Cardiac muscle cell (in vitro differentiated cells and primary cell): ENCODE results near the gene GABBR2. TPM values are rescaled to one million over a fixed set of nuclear protein-coding genes. Genes with fewer than 3 reads are reported as not detected.

ENCODE experiments used
- DNase-seq, 2 donors: peaks; one replicate each; pipeline versions ENCODE4 v3.0.0 to v3.0.0-alpha.2; 2010 to 2017; ENCODE audit warnings: low read depth in 1 of 2, low spot score in 1 of 2
- H3K27ac ChIP-seq: fragments of 200-600 bp; sonication (generic); 2 replicates; pipeline ENCODE4 v1.5.1; 2016
- H3K27me3 ChIP-seq: fragments of 200-600 bp; sonication (generic); 2 replicates; pipeline ENCODE4 v1.6.0; 2016; ENCODE audit warnings: control low read depth
- H3K36me3 ChIP-seq: fragments of 200-600 bp; sonication (generic); 2 replicates; pipeline ENCODE4 v1.5.1; 2016; ENCODE audit warnings: control low read depth
- H3K4me1 ChIP-seq: fragments of 200-600 bp; sonication (generic); 2 replicates; pipeline ENCODE4 v1.8.1; 2017; ENCODE audit warnings: low read depth, mild to moderate bottlenecking, mixed run types
- H3K4me3 ChIP-seq: fragments of 200-600 bp; sonication (generic); 2 replicates; pipeline ENCODE4 v1.5.1; 2016; ENCODE audit warnings: mild to moderate bottlenecking
- H3K9me3 ChIP-seq: fragments of 200-600 bp; sonication (generic); 2 replicates; pipeline ENCODE4 v1.5.1; 2017; ENCODE audit warnings: low read depth, mild to moderate bottlenecking, control low read depth
- polyA plus RNA-seq: library from polyadenylated mRNA; unstranded; fragments of >200 nt; fragmentation: Nextera tagmentation; extraction: Ambion mirVana; gene quantifications from 2 replicates; pipeline ENCODE4 v1.2.1, GENCODE V29; 2016
- total RNA-seq: library from RNA; depleted of rRNA; stranded (reverse); fragments of >200 nt; gene quantifications from 2 replicates; pipeline ENCODE4 v1.2.3, GENCODE V29; 2016
- TF ChIP-seq, protein P1 (sequence below): IDR thresholded peaks from 2 replicates; pipeline ENCODE4 v1.5.1; 2012; ENCODE audit warnings: low read depth, mild to moderate bottlenecking, low read length

GABBR2 gene
- total and polyA plus RNA-seq, 2 experiments from 2014 or later, result 0.06 TPM; not detected in 1

DNA sequence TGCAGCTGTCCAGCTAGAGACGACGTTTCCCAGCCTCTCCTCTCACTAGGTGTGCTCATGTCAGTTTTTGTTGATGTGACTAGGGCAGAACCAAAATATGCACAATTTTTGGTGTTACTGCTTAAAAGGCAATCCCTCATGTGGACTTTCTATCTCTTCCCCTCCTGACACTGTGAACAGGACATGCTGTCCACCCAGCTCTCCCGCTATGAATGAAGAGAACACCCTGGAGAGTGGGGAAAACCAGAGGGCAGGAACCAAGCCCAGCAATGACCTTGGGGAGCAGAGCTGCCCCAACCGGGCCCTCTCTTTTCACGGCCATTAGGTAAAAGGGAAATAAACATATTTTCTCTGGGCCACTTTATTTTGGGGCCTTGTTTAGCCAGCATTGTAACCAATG is 406.6 kb downstream of the GABBR2 start:
- Histone ChIP-seq H3K4me1 (peaks cover 3% of the 10 kb centered on the region), H3K36me3 (no peaks in the 10 kb centered on the region), H3K27ac (no peak overlapping the region), H3K9me3 (no peaks in the 10 kb centered on the region), H3K27me3 (no peaks in the 10 kb centered on the region), H3K4me3 (no peak overlapping the region)
- no peak for DNase-seq
- TF ChIP-seq, protein P1, sequence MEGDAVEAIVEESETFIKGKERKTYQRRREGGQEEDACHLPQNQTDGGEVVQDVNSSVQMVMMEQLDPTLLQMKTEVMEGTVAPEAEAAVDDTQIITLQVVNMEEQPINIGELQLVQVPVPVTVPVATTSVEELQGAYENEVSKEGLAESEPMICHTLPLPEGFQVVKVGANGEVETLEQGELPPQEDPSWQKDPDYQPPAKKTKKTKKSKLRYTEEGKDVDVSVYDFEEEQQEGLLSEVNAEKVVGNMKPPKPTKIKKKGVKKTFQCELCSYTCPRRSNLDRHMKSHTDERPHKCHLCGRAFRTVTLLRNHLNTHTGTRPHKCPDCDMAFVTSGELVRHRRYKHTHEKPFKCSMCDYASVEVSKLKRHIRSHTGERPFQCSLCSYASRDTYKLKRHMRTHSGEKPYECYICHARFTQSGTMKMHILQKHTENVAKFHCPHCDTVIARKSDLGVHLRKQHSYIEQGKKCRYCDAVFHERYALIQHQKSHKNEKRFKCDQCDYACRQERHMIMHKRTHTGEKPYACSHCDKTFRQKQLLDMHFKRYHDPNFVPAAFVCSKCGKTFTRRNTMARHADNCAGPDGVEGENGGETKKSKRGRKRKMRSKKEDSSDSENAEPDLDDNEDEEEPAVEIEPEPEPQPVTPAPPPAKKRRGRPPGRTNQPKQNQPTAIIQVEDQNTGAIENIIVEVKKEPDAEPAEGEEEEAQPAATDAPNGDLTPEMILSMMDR, result no peak

DNA sequence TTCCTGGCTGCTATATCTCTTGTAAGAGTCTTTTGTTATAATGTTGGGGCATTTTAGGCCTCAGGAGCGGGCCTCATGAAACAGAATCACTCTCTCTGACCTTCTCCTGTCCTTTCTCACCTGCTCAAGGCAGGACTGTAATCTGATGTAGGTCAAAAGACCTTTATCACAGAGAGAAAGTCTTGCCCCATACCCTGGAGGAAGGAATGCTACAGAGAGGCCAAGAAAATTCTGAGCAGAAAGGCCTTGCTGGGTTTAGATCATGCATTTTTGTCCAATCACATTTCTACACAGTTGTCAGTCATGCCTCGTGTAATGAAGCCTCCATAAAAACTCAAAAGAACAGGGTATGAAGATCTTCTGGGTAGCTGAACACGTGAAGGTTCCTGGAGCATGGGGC is 408.1 kb downstream of the GABBR2 start:
- no peak overlapping the region for H3K27ac ChIP-seq
- no peak overlapping the region for H3K4me3 ChIP-seq
- no peak for DNase-seq
- H3K36me3 ChIP-seq, result no peaks in the 10 kb centered on the region
- no peaks in the 10 kb centered on the region for H3K9me3 ChIP-seq
- no peaks in the 10 kb centered on the region for H3K27me3 ChIP-seq
- peaks cover 3% of the 10 kb centered on the region for H3K4me1 ChIP-seq
- TF ChIP-seq, protein P1, result no peak

DNA sequence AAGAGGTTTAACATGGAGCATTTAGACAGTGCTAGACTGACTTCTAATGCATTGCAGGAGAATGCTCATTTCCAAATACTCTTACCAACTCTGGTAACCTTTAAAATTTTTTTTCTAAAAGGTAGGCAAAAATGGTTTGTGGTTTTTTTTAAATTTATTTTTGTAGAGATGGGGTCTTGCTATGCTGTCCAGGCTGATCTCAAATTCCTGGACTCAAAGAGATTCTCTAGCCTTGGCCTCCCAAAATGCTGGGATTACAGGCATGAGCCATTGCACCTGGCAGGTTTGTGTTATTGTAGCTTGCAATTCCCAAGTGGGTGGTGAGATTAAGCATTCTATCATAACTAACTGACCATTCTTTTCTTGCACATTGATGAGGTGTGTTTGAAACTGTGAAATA is 410.3 kb downstream of the GABBR2 start:
- TF ChIP-seq, protein P1, result no peak
- DNase-seq, result no peak
- no peak overlapping the region for H3K4me3 ChIP-seq

DNA sequence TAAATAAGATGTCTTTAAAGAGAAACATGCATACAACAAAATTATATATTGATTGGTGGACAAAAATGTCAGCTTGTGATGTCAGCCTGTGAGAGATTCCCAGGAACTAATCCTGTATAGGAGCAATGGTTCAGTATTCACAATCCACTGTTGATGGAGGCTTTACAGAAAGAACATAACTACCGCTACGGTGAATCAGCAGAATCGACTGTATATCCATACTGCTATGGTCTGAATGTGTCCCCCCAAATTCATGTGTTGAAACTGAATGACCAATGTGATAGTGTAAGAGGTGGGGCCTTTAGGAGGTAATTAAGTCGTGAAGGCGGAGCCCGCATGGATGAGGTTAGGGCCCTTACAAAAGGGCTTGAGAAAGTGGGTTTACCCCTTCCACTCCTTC is 412.9 kb downstream of the GABBR2 start:
- Histone ChIP-seq H3K9me3 (no peaks in the 10 kb centered on the region), H3K27ac (no peak overlapping the region), H3K36me3 (no peaks in the 10 kb centered on the region), H3K4me1 (no peaks in the 10 kb centered on the region), H3K27me3 (no peaks in the 10 kb centered on the region), H3K4me3 (no peak overlapping the region)
- DNase-seq, result no peak
- TF ChIP-seq, protein P1, result no peak

More for the DNA sequence above, 410.3 kb downstream of the GABBR2 start:
- Histone ChIP-seq H3K27me3 (no peaks in the 10 kb centered on the region), H3K27ac (no peak overlapping the region), H3K36me3 (no peaks in the 10 kb centered on the region), H3K4me1 (peaks cover 3% of the 10 kb centered on the region), H3K9me3 (no peaks in the 10 kb centered on the region)

DNA sequence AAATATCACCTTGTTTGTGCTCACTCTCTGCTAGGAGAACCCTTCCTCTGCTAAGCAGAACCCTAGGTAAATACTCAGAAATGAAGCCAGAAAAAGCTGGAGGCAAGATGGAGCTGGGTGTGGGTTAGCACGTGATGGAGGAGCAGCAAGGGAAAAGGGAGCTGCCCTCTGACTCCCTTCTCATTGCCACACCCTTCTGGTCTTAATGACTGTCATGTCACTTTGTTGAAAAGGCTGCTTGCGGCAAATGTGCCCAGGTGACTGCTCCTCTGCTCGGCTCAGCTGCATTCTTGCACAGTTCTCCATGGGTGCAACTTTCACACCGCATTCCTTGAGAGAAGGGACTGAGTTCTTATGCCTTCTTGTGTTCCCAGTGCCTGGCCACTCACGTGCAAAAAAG is 416.9 kb downstream of the GABBR2 start:
- Histone ChIP-seq H3K9me3 (no peaks in the 10 kb centered on the region), H3K27me3 (no peaks in the 10 kb centered on the region), H3K36me3 (no peaks in the 10 kb centered on the region), H3K4me3 (no peak overlapping the region), H3K4me1 (no peaks in the 10 kb centered on the region), H3K27ac (no peak overlapping the region)
- TF ChIP-seq, protein P1, result no peak
- DNase-seq, result no peak

DNA sequence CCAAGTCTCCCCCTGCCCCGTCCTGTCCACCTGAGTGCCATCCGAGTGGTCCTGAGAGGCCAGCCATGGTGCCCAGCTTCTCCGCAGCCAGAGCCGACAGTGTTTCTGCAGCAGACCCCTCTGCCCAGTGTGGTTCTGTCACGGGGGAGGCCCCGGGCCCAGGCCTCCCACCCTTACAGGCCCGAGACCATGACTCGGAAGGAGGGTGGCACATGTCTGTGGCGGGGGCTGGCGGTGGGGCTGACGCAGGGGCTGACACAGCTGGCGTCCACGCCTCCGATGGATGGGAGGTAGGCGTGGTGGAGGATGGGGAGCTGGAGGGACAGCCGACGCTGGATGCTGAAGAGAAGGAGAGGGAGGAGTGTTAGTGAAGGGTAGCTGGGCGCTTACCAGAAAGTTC is 418.3 kb downstream of the GABBR2 start:
- H3K27me3 ChIP-seq, result no peaks in the 10 kb centered on the region
- H3K36me3 ChIP-seq, result no peaks in the 10 kb centered on the region
- no peak for DNase-seq
- TF ChIP-seq, protein P1, result no peak
- H3K4me1 ChIP-seq, result no peaks in the 10 kb centered on the region
- no peak overlapping the region for H3K27ac ChIP-seq
- no peaks in the 10 kb centered on the region for H3K9me3 ChIP-seq
- no peak overlapping the region for H3K4me3 ChIP-seq
